ENCODE data around the gene MON1B.
"Not testable (repeated sequence)": the region's sequence is repeated elsewhere in the genome, so short reads cannot be mapped to it uniquely, and the experiment has no call there.

MON1B gene

GRCh38 chr16:77236063-77236511, 45.1 kb downstream of the MON1B start:
- Histone ChIP-seq H3K9me2 (replicated peaks; ENCODE audit: low read depth, low read length) (no peaks in the 10 kb centered on the region), H3K79me2 (ENCODE audit: insufficient read depth, low read length) (no peaks in the 10 kb centered on the region), H3K4me2 (ENCODE audit: low read depth, low read length, poor library complexity, severe bottlenecking) (peak overlapping the region; percentile 46), H3K27me3 (ENCODE audit: insufficient read depth, low read length, poor library complexity, severe bottlenecking) (no peaks in the 10 kb centered on the region), H3K9ac (ENCODE audit: low read depth, low read length, poor library complexity, severe bottlenecking) (no peak overlapping the region), H3F3A (ENCODE audit: low read depth) (no peaks in the 10 kb centered on the region), H3K4me3 (ENCODE audit: low read length, poor library complexity, severe bottlenecking) (peak overlapping the region; percentile 45), H2AFZ (ENCODE audit: low read length) (peak overlapping the region; percentile 69), H4K20me1 (ENCODE audit: insufficient read depth, low read length, poor library complexity, severe bottlenecking) (no peaks in the 10 kb centered on the region), H3K36me3 (ENCODE audit: insufficient read depth, low read length) (no peaks in the 10 kb centered on the region), H3K9me3 (ENCODE audit: insufficient read depth, low read depth, low read length) (no peaks in the 10 kb centered on the region), H3K4me1 (ENCODE audit: insufficient read depth, low read length, poor library complexity, severe bottlenecking) (no peaks in the 10 kb centered on the region)
- TF ChIP-seq CTCF (conservative IDR thresholded peaks at IDR 0.05; ENCODE audit: low read length) (peak; percentile 99), EZH2phosphoT487 (IDR thresholded peaks at IDR 0.05; ENCODE audit: borderline replicate concordance) (no peak)

- Histone ChIP-seq H3K36me3 (ENCODE audit: insufficient read depth, low read length) (no peaks in the 10 kb centered on the region), H2AFZ (ENCODE audit: low read length) (no peak overlapping the region), H3K27me3 (ENCODE audit: insufficient read depth, low read length, poor library complexity, severe bottlenecking) (no peaks in the 10 kb centered on the region), H3K4me2 (ENCODE audit: low read depth, low read length, poor library complexity, severe bottlenecking) (no peak overlapping the region), H3K9me3 (ENCODE audit: insufficient read depth, low read depth, low read length) (no peaks in the 10 kb centered on the region), H3K79me2 (ENCODE audit: insufficient read depth, low read length) (no peaks in the 10 kb centered on the region), H3K9me2 (replicated peaks; ENCODE audit: low read depth, low read length) (no peaks in the 10 kb centered on the region), H3K9ac (ENCODE audit: low read depth, low read length, poor library complexity, severe bottlenecking) (no peak overlapping the region), H3F3A (ENCODE audit: low read depth) (no peaks in the 10 kb centered on the region), H3K4me3 (ENCODE audit: low read length, poor library complexity, severe bottlenecking) (no peak overlapping the region), H3K4me1 (ENCODE audit: insufficient read depth, low read length, poor library complexity, severe bottlenecking) (no peaks in the 10 kb centered on the region), H4K20me1 (ENCODE audit: insufficient read depth, low read length, poor library complexity, severe bottlenecking) (no peaks in the 10 kb centered on the region)
- TF ChIP-seq CTCF (conservative IDR thresholded peaks at IDR 0.05; ENCODE audit: low read length) (no peak), EZH2phosphoT487 (IDR thresholded peaks at IDR 0.05; ENCODE audit: borderline replicate concordance) (no peak)
These were observed 47.6 kb downstream of the MON1B start for GRCh38 chr16:77238593-77238992.

GRCh38 chr16:77242471-77242870, 51.5 kb downstream of the MON1B start:
- not testable (repeated sequence) for H3K4me1 ChIP-seq (ENCODE audit: insufficient read depth, low read length, poor library complexity, severe bottlenecking); H3K4me3 ChIP-seq (ENCODE audit: low read length, poor library complexity, severe bottlenecking); H3K27me3 ChIP-seq (ENCODE audit: insufficient read depth, low read length, poor library complexity, severe bottlenecking); H2AFZ ChIP-seq (ENCODE audit: low read length); H4K20me1 ChIP-seq (ENCODE audit: insufficient read depth, low read length, poor library complexity, severe bottlenecking); H3K79me2 ChIP-seq (ENCODE audit: insufficient read depth, low read length); H3K9ac ChIP-seq (ENCODE audit: low read depth, low read length, poor library complexity, severe bottlenecking); H3K9me2 ChIP-seq (replicated peaks; ENCODE audit: low read depth, low read length); H3K4me2 ChIP-seq (ENCODE audit: low read depth, low read length, poor library complexity, severe bottlenecking); H3K9me3 ChIP-seq (ENCODE audit: insufficient read depth, low read depth, low read length); H3K36me3 ChIP-seq (ENCODE audit: insufficient read depth, low read length); H3F3A ChIP-seq (ENCODE audit: low read depth)

GRCh38 chr16:77246150-77246549, 55.2 kb downstream of the MON1B start:
- no peaks in the 10 kb centered on the region for H3K27me3 ChIP-seq (ENCODE audit: insufficient read depth, low read length, poor library complexity, severe bottlenecking)
- no peak overlapping the region for H3K4me2 ChIP-seq (ENCODE audit: low read depth, low read length, poor library complexity, severe bottlenecking)
- no peaks in the 10 kb centered on the region for H3K79me2 ChIP-seq (ENCODE audit: insufficient read depth, low read length)
- no peaks in the 10 kb centered on the region for H3K4me1 ChIP-seq (ENCODE audit: insufficient read depth, low read length, poor library complexity, severe bottlenecking)
- H3K4me3 ChIP-seq (ENCODE audit: low read length, poor library complexity, severe bottlenecking) = no peak overlapping the region
- H3K9me3 ChIP-seq (ENCODE audit: insufficient read depth, low read depth, low read length) = no peaks in the 10 kb centered on the region
- no peaks in the 10 kb centered on the region for H3K9me2 ChIP-seq (replicated peaks; ENCODE audit: low read depth, low read length)
- no peak overlapping the region for H2AFZ ChIP-seq (ENCODE audit: low read length)
- H3F3A ChIP-seq (ENCODE audit: low read depth) = no peaks in the 10 kb centered on the region
- TF ChIP-seq EZH2phosphoT487 (IDR thresholded peaks at IDR 0.05; ENCODE audit: borderline replicate concordance) = no peak
- no peak for TF ChIP-seq CTCF (conservative IDR thresholded peaks at IDR 0.05; ENCODE audit: low read length)
- H3K9ac ChIP-seq (ENCODE audit: low read depth, low read length, poor library complexity, severe bottlenecking) = no peak overlapping the region
- no peaks in the 10 kb centered on the region for H3K36me3 ChIP-seq (ENCODE audit: insufficient read depth, low read length)
- no peaks in the 10 kb centered on the region for H4K20me1 ChIP-seq (ENCODE audit: insufficient read depth, low read length, poor library complexity, severe bottlenecking)

Data from Loucy (cell line).